Activated naive CD8-positive, alpha-beta T cell treated with anti-CD3 and anti-CD28 coated beads, Interleukin-2, amount 50 U/mL, for 16 hours (primary cell): Measurements from ENCODE around the gene PDIA6.
"Not testable (repeated sequence)": the region's sequence is repeated elsewhere in the genome, so short reads cannot be mapped to it uniquely, and the experiment has no call there.

ENCODE experiments used
- DNase-seq: peaks from one replicate; pipeline ENCODE4 v3.0.0-alpha.2; 2020; ENCODE audit warnings: low read depth, low spot score

Gene PDIA6

DNA sequence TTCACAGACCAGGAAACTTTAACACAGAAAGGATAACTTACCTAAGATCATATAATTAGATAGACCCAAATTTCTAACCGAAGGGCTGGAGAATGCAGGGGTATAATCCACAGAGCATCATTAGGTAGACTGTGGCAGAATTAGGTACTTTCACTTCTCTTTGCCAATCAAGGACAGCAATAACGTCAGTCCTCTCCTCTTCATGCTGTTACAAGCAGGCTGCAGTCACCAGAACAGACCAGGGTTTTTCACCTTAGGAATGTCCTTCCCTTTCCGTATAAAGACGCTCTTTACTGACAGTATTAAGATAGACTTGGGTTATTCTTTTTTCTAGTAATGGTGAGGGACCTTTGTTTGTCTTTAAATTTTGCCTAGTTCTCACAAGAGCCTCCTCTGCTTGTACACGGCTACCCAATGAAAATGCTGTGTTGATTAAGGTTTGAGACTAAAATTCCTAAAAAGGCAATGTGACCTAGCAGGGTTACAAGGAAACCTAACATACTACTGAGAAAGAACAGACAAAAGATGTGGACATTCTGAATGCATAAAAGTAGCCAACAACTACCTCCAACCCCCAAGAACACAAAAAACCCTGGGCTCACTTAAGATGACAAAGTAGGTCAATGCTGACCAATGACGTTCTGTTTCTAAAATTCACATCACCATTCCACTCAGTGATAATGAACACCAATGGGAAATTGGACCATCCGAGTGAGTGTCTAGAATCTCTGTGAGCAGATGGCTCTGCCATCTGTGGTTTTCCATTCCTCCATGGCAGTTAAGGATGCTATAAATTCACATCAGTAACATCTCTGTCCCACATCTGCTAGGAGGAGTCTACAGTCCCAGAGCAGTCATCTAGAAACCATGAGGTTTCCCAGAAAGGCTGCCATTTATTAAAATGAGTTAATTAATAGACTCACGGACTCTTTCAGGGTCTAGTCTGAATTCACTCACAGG lies 2.1 kb downstream of the PDIA6 start:
- DNase-seq = no peak

DNA sequence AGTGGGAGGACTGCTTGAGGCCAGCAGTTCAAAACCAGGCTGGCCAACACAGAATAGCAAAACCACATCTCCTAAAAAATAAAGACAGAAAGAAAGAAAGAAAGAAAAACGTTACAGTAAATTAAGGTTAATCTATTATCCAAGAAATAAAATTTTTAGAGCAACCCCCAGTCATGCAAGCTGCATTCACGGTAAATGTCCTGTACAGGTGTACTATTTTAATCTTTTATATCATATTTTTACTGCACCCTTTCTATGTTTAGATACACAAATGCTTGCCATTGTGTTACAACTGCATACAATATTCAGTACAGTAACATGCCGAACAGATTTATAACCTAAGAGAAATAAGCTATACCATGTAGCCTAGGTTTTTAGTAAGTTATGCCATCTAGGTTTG lies 6.0 kb downstream of the PDIA6 start:
- DNase-seq = no peak

DNA sequence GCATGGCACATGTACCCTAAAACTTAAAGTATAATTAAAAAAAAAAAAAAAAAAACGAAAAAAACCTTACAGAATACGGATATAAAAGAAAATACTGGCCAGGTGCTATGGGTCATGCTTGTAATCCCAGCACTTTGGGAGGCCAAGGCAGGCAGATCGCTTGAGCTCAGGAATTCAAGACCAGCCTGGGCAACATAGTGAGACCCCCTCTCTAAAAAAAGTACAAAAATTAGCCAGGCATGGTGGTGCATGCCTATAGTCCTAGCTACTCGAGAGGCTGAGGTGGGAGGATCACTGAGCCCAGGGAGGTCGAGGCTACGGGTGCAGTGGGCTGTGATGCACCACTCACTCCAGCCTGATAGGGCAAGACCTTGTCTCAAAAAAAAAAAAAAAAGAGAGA lies 6.6 kb downstream of the PDIA6 start:
- DNase-seq = not testable (repeated sequence)

- no peak for DNase-seq
These were observed 9.9 kb downstream of the PDIA6 start for GRCh38 chr2:10802657-10803056.

- no peak for DNase-seq
These were observed 12.4 kb downstream of the PDIA6 start for GRCh38 chr2:10800163-10800562.

DNA sequence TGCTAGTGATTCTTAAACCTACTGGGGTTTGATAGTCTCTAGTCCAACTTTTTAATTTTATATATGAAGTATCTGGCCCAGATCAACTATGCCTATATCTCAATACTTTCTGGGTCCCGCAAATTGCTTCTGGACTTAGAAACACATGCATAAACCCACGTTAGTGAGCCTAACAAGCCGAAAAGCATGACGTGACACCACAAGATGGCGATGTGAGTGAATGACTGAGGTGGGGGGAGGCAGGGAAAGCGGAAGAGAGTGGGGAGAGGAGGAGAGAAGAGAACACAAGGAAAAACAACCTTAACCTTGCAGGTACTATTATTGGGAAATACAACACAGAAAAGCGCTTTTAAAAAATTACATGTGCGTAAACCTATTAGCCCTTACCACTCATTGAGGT lies 13.8 kb downstream of the PDIA6 start:
- DNase-seq = no peak

- no peak for DNase-seq
These were observed 15.9 kb downstream of the PDIA6 start for GRCh38 chr2:10796703-10797102.

- no peak for DNase-seq
These were observed 17.0 kb downstream of the PDIA6 start for GRCh38 chr2:10795508-10796046.

DNA sequence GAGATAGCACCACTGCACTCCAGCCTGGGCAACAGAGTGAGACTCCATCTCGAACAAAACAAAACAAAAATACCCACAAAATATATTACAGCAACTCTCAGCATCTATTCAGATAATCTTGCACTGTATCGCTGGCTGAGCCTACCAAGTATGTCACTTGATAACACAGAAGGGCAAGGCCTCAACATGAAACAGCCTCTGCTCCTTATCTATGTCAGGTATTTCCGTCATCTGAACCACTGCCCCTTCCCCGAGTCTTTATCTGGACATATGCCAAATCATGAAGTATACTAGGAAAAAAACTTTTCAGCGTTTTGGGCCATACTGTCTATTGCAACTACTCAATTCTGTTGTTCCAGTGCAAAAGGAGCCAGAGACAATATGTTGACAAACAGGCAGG lies 17.7 kb downstream of the PDIA6 start:
- DNase-seq = no peak

- DNase-seq = no peak
These were observed 18.8 kb downstream of the PDIA6 start for GRCh38 chr2:10793816-10794215.

DNA sequence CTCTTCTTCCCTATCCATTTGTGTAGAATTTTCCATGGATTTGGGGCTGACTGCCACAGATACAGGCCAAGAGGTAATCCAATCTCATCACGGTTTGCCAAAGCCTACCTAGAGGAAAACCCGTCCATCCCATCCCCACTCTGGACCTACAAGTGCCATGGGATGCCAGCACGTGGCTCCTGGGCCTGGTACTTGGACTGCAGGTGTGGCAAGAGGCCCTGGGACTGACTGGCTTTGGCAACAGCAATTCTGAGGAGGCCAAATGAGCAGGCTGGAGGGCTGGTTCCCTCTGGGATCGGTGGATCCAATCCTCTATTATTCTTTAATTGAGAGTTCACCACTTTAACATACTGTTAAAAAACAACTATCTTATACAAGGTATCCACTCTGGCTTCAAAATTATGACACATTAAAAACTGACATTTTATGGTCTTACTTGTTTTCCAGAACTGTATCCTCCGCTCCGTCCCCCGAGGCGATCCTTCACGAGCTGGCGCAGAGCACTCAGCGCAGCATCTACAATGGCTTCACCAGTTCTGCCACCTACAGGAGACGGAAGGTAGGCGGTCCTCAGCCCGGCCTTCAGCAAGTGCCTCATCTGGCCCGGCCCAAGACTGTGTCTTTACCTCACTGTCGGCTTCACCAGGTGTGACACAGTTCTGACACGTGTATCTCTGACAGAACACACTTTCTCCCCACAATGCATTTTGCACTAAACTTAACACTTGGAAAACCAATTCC lies 19.8 kb downstream of the PDIA6 start:
- DNase-seq = no peak

DNA sequence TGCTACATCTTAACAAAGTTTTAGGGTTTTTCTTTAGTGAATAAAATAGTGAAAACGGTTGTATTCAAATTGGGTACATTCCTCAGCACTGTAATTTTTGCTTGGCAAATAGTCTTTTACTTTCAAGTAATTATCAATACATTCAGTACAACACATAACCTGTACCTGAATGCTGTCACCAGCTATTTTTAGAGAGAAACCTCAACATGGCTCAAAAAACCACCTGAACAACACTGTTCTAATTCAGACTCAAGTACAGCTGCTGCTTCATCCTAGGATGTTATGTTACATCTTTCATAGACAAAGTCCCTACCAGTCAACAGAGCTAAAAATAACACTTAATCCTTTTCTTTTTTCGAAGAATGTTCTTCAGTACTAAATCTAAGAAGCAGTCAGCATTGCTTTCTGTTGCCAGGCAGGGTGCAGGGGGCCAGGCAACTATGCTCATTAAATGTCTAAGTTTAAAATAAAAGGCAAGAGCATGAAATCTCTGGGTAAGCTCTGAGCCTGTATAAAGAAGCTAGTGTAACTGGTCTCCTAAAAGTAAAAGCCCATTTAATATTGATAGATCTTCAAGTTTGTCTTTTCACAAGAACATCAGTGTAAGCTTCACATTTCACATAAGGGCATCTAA lies 20.5 kb downstream of the PDIA6 start:
- DNase-seq = no peak

GRCh38 chr2:10790228-10790973 lies 22.2 kb downstream of the PDIA6 start:
- DNase-seq = no peak

GRCh38 chr2:10788855-10789254 lies 23.7 kb downstream of the PDIA6 start:
- no peak for DNase-seq

DNA sequence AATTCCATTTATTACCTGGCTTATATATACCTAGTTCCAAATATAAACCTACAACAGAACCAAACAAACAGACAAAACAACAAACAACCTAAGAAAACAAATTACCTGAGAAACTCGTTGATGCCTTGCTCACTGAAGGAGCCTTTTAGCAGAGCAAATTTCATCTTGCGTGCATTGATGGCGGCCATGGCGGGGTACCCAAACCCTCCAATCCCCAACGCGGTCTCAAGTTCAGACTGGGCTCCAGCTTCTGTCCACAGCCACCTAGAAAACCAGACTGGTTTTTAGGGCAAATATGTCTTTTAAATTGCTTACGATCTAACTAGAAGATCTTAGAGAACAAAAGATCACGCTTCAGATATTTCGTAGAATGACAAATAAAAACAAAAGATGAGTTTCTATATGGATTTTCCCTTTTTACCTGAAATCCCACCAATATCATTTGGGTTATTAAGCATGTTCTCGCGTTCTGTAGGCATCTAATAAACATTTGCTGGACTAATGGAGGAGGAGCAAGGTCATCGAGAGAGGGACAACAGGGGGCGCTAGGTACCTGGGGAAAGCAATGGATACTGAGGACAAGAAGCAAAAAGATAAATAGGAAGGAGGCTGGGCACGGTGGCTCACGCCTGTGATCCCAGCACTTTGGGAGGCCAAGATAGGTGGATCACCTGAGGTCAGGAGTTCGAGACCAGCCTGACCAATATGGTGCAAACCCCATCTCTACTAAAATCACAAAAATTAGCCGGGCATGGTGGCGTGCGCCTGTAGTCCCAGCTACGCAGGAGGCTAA lies 25.2 kb downstream of the PDIA6 start:
- no peak for DNase-seq

DNA sequence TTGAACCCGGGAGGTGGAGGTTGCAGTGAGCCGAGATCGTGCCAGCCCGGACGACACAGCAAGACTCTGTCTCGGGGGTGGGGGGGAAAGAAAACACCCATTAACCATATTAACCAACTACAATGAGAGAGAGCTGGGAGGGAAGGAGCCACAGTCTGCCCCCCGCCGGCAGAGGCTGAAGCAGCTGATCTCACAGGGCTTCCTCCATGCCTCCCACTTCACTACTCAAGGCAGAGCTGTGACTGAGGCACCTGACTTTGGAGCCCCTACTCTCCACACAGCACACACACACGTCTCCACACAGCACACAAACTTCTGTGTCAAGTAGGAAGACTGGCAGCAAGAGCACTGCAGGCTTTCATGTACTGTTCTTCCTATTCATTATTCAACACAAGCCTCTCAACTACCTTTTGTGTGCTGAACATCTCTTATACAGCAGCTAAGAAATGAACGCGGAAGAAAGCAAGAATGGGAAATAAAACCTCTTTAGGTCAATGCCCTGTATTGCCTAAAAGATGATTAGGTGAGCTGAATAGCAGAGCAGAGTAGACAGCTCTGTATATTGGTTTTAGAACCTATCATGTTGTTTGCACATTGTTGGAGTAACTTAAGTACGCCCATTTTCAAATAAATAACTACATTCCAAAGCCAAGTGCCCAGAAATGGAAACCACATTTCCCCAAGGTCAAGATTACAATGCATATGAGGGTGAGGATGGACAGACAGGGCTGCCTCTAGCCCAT lies 26.2 kb downstream of the PDIA6 start:
- DNase-seq = no peak

DNA sequence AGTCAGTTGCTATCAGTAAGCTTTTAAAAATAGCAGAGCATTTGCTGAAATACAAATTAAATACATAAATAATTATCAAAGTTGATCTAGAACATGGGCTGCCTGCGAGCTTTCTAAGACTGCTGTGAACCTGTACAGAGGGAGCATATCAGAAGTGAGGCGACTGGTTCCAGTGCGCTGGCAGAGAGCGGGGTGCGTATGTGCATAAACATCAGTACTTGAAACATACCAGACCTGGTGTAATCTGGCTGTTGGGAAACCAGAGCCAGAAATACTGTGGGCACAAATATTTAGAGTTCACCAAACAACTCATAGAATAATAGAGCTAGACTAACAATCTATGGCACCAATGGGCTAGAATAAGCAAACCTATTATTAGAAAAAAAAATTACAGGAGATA lies 27.3 kb downstream of the PDIA6 start:
- DNase-seq = no peak

- DNase-seq = no peak
These were observed 27.9 kb downstream of the PDIA6 start for GRCh38 chr2:10784719-10785118.

- DNase-seq = no peak
These were observed 29.2 kb downstream of the PDIA6 start for GRCh38 chr2:10783421-10783820.

GRCh38 chr2:10781746-10782145 lies 30.8 kb downstream of the PDIA6 start:
- DNase-seq = no peak
